ENCODE results near the gene ATP4B.

DNA sequence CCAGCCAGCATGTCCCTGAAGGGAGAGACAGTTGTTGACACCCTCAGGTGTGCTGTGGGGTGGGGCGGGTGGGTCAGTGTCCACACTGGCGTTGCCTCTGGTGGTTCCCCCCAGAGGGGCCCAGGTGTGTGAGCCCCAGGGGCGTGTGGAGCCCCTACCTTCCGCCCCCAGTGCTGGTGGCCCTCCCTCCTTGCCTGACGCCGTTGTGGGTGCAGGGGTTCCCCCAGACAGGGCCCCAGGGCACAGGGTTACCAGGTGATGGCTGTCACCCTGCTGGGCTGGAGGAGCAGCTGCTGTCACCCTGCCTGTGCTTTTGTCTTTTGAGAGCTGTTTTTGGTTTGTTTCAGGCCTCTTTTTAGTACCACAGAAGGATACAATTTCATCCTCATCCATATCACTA is 27.2 kb downstream of the ATP4B start:
- TF ChIP-seq, protein P1, sequence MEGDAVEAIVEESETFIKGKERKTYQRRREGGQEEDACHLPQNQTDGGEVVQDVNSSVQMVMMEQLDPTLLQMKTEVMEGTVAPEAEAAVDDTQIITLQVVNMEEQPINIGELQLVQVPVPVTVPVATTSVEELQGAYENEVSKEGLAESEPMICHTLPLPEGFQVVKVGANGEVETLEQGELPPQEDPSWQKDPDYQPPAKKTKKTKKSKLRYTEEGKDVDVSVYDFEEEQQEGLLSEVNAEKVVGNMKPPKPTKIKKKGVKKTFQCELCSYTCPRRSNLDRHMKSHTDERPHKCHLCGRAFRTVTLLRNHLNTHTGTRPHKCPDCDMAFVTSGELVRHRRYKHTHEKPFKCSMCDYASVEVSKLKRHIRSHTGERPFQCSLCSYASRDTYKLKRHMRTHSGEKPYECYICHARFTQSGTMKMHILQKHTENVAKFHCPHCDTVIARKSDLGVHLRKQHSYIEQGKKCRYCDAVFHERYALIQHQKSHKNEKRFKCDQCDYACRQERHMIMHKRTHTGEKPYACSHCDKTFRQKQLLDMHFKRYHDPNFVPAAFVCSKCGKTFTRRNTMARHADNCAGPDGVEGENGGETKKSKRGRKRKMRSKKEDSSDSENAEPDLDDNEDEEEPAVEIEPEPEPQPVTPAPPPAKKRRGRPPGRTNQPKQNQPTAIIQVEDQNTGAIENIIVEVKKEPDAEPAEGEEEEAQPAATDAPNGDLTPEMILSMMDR (optimal IDR thresholded peaks at IDR 0.05 in 1 of 3, IDR thresholded peaks at IDR 0.05 in 1 of 3, conservative IDR thresholded peaks at IDR 0.05 in 1 of 3; ENCODE audit: extremely low read depth in 1 of 3, insufficient read depth in 2 of 3, low read length in 3 of 3), result no peak
- no peak for TF ChIP-seq EZH2 (IDR thresholded peaks at IDR 0.05; ENCODE audit: low read length)

All from keratinocyte (primary cell).